GM21576 (cell line): Measurements from ENCODE around the gene RPS6KA3.
"Not testable (repeated sequence)": the region's sequence is repeated elsewhere in the genome, so short reads cannot be mapped to it uniquely, and the experiment has no call there.

Experiments used
- ATAC-seq: cut with Tn5 transposase; IDR thresholded peaks from one replicate; pipeline ENCODE4 v1.9.1; 2021; ENCODE audit warnings: mild to moderate bottlenecking, moderate library complexity; ENCODE audit not compliant: unreplicated experiment

Gene RPS6KA3

DNA sequence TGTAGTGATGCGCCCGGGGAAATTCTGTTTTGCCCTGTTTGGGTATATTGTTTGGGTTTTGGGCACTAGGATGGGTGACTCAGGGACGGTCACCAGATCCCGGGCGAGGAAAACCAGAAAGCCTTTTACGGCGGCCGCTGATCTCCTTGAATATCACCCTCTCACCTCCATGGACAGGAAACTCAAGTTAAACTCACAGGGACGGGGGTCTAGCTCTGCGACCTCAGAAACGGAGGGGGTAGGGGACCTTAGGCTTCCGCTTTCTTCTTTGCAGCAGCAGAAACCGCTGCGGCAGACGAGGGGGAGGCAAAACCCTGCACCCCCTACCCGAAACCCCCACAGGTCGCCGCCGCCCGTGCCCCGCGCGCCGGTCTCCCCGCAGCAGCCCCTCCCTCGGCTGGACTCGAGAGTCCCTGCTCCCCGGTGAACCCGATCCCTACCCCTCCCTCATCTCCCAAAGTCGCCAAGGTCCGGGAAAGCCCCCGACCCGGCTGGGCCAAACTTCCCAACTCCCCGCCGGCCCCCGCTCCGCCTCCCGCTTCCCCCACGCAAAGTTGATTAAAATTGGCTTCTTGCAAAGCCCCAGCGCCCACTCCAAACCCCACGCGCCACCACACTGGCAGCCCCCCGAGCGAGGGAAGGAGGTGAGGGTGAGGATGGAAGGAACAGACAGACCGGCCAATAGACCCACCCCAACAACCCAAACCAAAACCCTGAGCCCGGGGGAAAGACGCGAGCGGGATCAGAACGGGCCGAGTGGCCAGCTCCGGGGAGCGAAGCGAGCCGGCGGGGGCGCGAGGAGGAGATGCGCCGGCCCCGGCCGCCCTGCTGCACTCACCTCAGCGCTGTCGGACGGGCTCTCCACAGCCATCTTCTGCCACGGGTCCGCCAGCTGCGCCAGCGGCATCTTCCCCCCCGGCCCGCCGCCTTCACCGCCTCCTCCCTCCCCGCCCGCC is 705 bp downstream of the RPS6KA3 start:
- ATAC-seq = no peak

DNA sequence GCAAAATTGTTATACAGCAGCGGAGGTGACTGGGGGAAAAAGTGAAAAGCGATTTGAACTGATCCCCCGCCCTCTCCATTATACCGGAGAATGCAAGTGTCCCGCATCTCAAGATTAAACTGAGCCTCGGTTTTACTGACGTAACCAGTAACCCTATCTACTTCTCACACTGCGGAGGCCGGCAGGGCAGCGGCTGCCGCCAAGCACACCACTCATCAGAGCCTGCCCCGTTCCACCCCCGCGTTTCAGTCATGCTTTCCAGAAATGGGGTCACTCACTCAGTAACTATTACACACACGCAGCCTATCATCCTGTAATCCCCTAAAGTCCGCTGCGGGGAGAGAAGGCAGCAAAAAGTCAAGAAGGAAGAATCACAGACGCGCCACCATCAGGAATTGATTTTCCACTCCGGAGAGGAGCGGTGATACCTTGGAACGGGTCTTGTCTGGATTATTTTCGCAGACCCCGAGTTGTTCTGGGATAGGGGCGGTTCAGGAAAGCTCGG is 1.4 kb downstream of the RPS6KA3 start:
- peak; percentile 41 for ATAC-seq

DNA sequence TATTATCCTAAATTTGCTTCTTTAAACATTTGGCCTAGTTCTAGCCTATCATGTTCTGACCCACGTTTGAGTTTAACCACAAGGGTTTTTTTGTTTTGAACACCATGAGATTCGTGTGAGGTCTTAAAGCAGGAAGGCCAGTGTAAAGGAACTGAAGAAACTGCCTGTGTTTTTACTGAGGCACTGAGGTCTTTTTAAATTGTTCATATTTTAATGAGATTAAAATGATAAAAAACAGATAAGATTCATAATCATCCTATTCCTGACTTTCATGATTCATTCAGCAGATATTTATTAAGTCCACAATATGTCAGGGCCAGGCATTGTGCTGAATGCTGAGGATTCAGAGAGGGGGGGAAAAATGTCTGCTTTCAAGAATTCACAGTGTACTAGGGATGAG is 3.2 kb downstream of the RPS6KA3 start:
- ATAC-seq = no peak

DNA sequence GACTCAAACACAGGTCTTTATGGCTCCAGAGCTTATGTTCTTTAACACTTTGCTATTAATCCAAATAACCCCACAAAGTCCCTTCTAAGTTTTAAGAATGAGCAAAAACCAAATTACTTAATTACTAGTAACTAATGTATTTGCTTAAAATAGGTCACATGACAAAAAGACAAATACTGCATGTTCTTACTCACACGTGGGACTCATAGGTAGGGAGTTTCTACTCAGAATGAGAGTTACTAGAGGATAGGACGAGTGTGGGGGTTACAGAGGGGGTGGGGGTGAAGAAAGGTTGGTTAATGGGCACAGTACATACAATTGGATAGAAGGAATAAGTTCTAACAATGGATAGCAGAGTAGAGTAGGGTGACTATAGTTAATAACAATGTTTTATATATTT is 5.8 kb downstream of the RPS6KA3 start:
- ATAC-seq = no peak

DNA sequence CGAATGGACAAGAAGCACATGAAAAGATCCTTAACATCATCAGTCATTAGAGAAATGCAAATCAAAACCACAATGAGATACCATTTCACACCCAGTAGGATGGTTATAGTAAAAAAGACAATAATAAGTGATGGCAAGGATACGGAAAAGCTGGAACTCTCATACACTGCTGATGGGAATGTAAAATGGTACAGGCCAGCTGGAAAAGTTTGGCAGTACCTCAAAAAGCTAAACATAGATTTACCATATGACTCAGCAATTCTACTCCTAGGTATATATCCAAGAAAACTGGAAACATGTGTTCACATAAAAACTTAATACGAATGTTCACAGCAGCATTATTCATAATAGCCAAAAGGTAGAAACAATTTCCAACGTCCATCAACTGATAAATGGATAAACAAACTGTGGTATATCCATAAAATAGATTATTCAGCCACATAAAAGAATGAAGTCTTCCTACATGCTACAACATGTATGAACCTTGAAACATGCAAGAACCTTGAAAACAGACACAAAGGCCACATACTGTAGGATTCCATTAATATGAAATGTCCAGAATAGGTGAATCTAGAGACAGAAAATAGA is 11.9 kb downstream of the RPS6KA3 start:
- no peak for ATAC-seq

DNA sequence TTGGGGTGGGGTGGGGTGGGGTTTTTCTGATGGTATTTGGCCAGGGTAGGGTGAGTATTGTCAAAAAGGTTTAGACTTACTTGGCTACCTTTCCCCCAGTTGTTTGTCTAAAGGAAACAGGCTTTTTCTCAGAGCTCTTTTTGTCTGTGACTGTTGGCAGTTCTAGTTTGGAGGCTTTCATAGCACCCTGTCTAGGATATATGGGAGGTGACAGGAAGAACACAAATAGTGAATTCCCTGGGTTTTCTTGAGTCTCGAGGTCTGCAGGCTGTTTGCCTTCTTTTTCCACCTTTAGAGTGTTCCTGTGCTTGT is 13.5 kb downstream of the RPS6KA3 start:
- ATAC-seq = no peak

DNA sequence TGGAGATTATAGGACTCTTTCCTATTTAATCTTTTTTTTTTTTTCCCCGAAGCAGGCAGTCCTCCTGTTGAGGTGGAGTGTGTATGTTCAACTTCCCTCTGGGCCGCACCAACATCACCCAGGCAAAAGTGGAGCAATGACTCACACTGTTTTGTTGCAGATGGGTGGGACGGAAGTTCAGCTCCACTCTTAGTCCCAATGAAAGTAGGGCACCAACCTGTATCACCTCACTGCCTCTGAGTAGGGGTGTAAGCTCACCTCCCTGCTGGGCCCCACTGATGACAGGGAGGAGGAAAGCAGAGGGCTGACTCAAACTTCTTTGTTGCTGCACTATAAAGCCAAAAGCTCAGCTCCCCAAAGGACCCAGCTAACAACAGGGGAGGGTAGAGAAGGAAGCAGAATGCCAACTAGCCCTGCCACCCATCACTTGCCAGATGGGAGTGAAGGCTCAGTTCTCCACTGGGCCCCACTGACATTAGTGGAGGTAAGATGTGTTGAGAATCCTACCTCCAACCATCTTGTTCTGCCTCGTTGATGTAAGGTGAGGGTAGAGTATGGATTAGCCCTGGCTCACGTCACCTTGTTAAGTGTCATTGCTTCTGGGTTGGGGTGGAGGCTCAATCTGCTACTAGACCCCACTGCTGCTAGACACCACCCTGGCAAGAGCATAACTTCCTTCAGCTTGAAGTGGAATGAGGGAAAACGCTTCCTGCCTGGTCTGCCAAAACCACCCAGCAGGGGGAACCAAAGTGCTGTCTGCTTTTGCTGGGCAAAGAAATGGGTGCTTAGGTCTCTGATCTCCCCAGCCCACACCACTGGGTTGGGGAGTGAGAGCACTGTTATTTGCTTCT is 14.1 kb downstream of the RPS6KA3 start:
- ATAC-seq = peak; percentile 59

DNA sequence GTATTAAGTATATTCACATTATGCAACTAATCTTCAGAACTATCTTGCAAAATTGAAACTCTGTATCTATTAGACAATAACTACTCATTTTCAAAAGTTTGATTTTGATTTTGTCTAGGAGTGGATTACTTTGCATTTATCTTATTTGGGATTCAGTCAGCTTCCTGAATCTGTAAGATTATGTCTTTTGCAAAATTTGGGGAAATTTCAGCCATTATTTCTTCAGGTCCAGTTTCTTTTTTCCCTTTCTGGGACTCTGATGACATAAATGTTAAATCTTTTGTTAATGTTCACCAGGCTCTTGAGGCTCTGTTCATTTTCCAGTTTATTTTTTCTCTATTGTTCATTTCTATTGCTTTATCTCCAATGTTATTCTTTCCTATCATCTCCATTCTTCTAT is 15.0 kb downstream of the RPS6KA3 start:
- ATAC-seq = no peak

DNA sequence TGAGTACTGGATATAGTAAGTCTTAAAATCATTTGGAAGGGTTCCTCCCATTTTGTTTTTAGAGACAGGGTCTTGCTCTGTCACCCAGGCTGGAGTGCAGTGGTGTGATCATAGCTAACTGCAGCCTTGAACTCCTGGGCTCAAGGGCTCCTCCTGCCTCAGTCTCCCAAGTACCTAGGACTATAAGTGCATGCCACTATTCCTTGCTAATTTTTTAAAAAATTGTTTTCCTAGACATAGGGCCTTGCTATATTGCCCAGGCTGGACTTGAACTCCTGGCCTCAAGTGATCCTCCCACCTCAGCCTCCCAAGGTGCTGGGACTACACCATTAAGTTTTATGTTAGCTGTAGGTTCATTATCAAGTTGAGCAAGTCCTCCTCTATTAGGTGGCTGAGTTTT is 16.6 kb downstream of the RPS6KA3 start:
- not testable (repeated sequence) for ATAC-seq

DNA sequence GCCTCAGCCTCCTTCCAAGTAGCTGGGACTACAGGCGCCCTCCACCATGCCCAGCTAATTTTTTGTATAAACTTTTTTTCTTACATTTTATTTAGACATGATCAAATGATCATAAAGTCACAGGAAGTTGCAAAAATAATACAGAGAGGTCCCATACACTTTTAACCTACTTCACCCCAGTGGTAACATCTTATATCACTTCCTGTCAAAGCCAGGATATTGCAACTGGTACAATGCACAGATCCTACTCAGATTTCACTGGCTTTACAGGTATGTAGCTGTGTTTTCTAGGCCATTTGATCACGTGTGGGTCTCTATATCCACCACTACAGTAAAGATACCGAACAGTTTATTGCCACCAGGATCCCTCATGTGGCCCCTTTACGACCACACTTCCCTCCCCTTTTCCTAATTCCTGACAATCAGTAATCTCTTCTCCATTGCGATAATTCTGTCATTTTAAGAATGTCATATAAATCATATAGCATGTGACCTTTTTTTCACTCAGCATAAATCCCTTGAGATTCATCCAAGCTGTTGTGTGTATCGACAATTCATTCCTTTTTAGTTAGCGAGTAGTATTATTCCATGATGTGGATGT is 18.0 kb downstream of the RPS6KA3 start:
- ATAC-seq = no peak

DNA sequence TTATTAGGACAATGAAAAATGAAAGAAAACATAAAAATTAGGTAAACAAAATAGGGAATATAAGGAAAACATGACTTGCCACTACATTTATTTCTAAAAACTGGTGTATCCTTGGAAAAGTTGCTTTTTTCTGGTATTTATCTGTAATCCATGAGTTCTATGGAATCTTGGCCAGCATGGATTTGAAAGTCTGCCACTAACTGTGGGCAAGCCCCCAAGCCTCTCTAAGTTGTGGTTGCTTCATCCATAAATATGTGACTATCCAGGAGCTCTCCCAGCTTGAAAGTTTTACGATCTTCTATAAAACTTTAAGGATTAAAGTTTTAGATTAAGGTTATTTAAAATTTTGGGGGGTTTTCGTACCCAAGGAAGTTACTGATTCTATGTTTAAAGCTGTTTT is 21.8 kb downstream of the RPS6KA3 start:
- ATAC-seq = no peak

DNA sequence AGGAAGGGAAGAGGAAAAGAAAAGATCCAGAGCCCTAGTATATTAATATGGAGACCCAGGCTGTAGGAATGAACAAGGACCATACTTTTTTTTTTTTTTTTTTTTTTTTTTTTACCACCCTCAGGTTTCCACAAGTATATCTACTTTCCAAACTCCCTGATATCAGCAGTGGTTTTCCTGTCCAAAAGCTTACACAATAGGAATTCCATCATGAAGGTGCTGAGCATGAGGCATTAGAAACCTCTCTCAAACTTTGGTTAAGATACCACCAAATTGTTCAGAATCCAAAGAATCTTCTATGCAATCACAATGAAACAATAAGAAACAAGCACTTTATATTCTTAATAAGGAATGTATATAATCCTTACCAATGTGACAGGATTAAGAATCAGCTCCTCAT is 26.5 kb downstream of the RPS6KA3 start:
- no peak for ATAC-seq

DNA sequence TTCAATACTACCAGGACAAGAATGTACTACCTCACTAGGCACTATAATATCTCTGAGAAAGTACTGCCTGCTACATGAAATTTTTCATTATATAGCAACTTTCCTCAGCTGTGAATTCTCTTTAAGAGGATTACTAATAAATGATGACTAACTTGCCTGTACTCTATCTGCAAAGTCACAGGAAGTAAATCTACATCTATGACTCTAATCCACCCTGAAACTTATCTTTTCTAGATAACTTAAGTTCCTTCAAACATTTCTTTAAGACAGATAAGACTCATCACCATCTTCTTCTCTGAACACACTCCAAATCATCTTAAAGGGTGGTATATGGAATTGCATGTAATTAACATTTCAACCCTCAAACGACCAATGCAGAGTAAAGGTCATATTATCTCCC is 28.8 kb downstream of the RPS6KA3 start:
- ATAC-seq = no peak

DNA sequence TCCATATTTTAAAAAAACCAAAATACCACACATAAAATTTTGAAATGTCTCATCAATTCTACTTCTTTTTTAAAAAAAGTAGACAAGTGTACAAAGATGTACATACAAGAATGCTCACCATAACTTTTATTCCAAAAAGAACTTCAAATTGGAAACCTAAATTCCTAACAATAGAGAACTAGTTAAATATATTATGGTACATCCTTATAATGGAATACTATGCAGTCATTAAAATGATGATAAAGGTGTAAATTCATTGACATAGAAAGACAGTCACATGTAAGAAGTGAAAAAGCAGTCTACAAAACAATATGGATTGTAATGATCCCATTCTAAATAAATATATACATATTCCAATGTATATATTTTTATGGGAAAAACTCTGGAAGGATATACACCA is 31.0 kb downstream of the RPS6KA3 start:
- no peak for ATAC-seq

DNA sequence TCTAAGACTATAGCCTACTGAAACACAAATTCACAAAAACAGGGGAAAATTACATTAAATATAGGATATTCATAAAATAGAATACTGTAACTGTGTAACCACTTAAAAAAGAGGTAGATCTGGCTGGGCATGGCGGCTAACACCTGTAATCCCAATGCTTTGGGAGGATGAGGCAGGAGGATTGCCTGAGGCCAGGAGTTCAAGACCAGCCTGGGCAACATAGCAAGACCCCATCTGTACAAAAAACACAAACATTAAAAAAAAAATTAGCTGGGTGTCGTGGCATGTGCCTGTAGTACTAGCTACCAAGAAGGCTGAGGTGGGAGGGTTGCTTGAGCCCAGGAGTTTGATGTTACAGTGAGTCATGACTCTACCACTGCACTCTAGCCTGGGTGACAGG is 33.4 kb downstream of the RPS6KA3 start:
- no peak for ATAC-seq

DNA sequence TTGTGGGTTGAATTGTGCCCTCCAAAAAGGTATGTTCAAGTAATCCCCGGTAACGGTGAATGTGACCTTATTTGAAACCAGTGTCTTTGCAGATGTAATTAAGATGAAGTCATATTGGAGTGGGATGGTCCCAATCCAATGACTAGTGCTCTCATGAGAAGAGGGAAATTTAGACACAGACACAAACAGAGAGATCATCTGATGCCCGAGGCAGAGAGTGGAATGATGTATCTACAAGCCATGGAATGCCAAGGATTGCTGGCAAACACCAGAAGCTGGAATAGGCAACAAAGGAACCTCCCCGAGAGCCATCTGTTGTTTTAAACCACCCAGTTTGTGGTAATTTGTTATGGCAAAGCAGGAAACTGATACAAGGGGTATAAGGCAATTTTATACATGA is 35.1 kb downstream of the RPS6KA3 start:
- ATAC-seq = no peak

DNA sequence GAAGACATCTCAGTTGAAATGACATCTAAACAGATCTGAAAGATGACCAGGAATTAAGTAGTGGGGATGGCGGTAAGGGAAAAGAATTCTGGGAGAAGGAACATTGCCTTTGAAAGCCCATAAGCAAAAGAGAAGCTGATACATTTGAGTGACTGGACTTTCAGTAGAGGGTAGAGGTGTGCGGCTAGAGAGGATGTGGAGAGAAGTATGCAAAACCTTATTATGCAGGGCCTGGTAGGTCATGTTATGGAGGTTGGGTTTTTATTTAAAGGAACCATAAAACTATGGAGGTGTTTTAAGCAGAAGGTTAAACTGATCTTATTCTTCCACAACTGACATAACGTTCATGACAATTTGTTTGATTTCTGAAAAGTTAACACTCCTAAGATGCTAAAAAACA is 36.3 kb downstream of the RPS6KA3 start:
- no peak for ATAC-seq

DNA sequence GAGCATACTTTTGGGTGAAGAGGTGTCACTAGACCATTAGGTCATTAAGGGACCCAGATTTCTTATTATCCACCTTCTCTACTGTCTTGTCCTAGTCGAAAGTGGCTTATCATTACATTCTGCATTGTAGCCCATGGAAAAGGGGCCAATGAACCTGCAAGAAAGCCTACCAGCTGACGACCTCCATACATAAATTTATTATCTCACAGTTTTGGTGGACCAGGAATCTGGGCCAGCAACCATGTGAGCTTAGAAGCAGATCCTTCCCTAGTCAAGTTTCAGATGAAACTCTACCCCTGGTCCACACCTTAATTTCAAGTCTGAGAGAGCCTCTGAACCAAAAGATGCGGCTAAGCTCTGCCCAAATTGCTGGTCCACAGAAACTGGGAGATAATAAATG is 37.6 kb downstream of the RPS6KA3 start:
- no peak for ATAC-seq

DNA sequence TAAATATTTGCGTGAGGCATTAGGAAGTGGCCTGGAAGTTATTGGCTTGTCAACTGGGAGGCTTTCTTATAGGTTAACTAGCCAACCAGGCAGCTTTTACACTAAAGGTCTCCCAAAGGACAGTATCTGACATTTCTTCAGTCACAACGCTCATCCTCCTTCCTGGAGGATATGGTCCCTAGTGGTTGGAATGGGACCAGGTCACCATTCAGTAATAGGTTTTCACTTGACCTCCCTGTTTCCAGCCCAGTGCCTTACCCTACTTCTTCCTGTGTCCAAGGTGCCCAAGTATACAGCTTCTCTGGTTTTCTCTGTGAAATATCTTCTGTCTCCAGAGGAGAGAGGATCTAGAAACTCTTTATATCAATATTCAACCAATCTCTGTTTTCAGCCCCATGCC is 38.5 kb downstream of the RPS6KA3 start:
- ATAC-seq = no peak

DNA sequence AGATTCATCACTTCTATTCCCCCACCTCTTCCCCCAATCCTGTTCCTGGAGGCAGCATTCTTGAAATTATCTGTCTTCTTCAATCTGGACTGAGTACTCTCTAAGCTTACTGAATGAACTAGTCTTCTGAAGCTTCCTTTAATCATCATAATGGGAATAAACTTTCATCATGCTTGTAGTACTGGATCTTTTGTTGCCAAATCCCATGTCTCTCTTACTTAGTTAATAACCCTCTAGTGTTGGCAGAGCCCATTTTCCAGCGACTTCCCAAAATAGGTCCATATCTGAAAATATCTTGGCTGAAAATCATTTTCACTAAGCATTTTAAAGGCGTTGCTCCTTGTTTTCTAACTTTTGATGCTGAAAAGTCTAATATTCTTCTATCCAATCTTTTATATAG is 39.6 kb downstream of the RPS6KA3 start:
- no peak for ATAC-seq

DNA sequence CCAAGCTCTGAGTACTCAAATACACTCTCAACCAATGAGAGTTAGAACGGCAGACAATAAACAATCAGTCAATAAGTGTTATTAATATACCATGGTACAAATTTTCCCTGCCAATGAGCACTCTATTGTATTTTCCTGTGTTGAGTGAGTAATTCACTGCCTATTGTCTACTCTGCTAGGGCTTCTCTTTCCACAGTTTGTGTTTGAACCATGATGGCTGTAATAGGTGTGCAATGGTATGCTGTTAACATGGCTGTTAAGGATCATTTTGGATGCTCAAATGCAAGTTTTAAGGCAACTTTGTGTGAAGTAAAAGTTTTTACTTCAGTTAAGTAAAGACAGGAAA is 41.2 kb downstream of the RPS6KA3 start:
- no peak for ATAC-seq
